GM18870 (cell line): ENCODE results near the gene B4GALT1.
"Not testable (repeated sequence)": the region's sequence is repeated elsewhere in the genome, so short reads cannot be mapped to it uniquely, and the experiment has no call there.

Experiments
- ATAC-seq: cut with Tn5 transposase; IDR thresholded peaks from one replicate; pipeline ENCODE4 v1.9.1; 2021; ENCODE audit warnings: moderate library complexity; ENCODE audit not compliant: unreplicated experiment

The B4GALT1 gene

DNA sequence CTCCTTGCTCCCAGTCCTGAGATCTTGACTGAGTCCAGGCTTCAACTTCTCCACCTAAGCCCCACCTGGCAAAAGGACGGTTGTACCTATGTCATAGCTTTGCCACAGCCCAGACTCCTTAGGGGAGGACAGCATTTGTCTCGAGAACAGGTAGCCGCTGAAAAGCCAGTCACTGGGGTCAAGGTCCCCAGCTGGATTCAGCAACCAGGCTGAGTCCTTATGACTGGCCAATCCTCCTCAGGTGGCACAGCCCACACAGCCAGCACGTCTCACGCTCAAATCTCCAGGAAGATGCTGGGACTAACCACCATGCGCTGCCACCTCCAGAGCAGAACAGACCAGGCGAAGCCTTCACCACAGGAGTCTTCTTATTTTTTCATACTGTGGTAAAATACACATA, 62.7 kb downstream of the B4GALT1 start:
- ATAC-seq = no peak

GRCh38 chr9:33103501-33104281, 63.4 kb downstream of the B4GALT1 start:
- no peak for ATAC-seq

- ATAC-seq = no peak
Measured at GRCh38 chr9:33102551-33103210, 64.5 kb downstream of the B4GALT1 start.

- no peak for ATAC-seq
Measured at GRCh38 chr9:33101104-33101951, 65.8 kb downstream of the B4GALT1 start.

DNA sequence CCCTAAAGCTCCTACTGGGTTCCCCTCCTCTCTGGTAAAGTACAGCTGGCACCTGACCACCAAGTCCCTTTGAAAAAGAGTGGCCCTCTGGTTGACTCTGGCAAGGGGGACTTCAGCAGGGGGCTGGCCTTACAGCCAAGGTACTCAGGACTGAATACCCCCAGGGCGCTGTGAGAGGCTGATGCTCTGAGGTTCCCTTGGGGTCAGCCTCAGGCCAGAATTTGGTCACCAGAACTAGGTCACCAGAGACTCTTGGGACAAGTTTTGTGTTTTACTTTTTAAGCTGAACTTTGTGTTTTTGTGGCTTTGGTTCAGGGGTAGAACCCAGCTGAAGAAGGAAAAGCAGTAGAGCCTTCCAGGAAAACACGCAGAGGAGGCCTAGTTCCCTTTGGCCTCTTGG, 67.4 kb downstream of the B4GALT1 start:
- ATAC-seq = no peak

GRCh38 chr9:33097192-33097591, 69.9 kb downstream of the B4GALT1 start:
- no peak for ATAC-seq

GRCh38 chr9:33092634-33093033, 74.5 kb downstream of the B4GALT1 start:
- ATAC-seq = no peak

GRCh38 chr9:33085672-33086071, 81.5 kb downstream of the B4GALT1 start:
- not testable (repeated sequence) for ATAC-seq

GRCh38 chr9:33082538-33083326, 84.4 kb downstream of the B4GALT1 start:
- ATAC-seq = no peak

DNA sequence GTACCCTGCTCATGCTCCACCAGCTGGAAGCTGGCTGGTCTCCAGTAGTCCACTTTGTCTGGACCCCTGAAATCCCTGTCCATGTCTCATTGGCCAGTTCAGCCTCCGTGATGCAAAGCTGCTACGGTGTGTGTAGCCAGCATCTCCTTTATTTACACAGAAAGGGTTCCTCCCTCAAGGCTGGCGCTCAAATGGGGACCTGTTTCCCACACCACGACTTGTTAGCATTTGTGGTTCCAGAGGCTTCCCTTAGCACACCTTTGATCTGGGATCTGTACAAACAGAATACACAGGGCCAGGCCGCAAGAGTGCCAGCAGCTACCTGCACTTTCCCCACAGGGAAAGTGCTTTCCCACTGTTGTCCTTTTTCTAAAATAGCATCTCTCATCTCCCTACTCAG, 85.0 kb downstream of the B4GALT1 start:
- ATAC-seq = no peak

GRCh38 chr9:33081128-33081851, 85.8 kb downstream of the B4GALT1 start:
- peak; percentile 55 for ATAC-seq

DNA sequence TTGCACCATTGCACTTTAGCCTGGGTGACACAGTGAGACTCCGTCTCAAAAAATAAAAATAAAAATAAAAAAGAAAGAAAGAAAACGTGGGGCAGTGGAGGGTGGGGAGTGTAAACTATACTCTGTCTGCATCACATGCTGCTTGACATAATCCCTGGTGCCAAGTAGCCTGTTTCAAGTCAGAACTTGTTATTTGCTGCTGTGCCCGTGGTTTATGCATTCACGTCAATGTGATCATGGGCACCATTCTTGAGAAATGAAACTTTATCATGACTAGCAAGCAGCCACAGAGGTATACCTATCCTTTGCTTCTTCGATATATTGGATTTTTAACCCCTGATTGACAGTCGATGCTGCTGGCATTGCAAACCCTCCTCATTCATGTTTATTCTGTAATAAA, 86.6 kb downstream of the B4GALT1 start:
- ATAC-seq = no peak

DNA sequence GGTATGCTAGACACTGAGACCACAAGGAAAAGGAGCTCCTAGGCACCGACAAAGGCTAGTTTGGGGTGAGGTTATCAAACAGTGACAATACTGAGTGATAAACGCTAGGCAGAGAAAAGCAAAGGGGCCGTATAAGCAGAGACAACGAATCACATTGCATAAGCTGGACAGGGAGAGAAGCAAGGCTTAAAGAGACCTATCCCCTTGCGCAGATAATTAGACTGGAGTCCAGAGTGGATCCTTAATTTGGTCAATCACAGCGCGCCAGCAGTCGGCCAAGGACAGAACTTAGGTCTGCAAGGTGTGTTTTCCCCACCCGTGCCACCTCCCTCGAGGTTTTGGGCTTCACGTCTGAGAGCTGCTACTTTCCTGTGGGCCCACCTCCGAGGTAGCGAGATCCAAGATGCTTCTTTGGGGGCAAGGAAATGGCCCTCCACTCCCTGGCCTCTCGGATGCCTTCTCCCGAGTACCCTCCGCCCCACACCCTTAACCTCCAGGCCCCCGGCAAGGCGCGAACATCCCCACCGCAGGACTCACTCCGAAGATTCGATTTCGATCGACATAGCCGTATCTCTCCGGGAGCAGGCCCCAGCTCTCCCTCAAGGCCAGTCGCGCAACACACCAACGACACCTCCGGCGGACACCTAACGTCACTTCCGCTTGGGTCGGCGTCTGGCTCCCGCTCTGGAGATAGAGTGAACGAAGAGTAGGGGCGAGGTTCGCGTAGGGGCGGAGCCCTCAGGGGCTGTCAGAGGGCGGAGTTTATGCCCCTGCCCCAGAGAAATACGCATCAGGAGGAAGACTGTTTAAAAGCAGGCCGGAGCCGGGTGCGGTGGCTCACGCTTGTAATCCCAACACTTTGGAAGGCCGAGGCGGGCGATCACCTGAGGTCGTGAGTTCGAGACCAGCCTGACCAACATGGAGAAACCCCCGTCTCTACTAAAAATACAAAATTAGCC, 90.8 kb downstream of the B4GALT1 start, which contains the start of gene SMU1:
Gene SMU1, minus strand, starts transcription at position 629 of the 959 bp plus-strand sequence. Its CDS starts 66 bp downstream, at position 563.
- peak; percentile 91 for ATAC-seq

GRCh38 chr9:33068991-33069390, 98.1 kb downstream of the B4GALT1 start:
- ATAC-seq = no peak

DNA sequence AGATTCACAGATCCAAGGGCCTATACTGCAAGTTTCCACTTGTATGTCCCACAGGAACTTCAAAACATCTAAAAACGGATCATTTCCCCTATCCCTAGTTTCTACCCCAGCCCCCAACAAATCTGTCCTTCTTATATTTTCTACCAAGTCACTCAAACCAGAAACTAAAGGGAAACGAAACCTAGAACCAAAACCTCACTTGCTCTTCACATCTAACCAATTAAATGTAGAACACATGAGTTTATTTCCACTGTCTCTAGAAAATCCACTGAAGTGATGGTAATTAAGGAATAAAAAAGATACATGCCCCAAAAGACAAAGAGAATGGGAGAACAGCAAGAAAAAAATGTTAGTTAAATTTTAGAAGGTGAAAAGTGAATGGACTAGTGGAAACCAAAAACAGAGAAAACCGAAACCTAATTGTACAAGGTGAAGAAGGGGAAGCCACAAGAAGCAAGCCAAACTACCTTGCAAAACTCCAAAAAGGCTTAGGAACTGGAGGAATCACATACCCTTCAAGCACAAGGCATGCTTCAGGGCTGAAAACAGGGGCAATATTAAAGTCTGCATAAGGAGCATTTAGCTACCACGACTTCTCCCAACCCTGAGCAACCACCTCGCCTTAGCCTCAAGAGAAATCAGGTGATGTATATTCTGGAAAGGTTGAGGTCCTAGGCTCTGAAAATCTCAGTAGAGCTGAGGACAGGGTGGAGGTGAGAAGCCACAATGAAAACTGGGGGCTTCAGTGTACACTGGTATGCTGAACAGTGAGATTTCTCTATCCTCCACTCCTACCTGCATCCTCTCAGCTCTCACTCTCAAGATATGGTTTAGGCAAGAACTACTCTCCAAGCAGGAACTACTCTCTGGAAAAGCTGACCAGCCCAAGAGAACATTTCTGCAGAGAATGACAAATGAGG, 101.7 kb downstream of the B4GALT1 start:
- peak; percentile 66 for ATAC-seq
